Heart right ventricle (tissue), 16 donors: ENCODE measurements around the gene ACTRT1. TPM values are rescaled to one million over a fixed set of nuclear protein-coding genes. Genes with fewer than 3 reads are reported as not detected.

ENCODE experiments used
- ATAC-seq, 8 donors: fragments of 200-7000 bp; cut with Tn5 transposase; one replicate each; pipeline ENCODE4 v1.9.1; 2020; ENCODE audit warnings: mild to moderate bottlenecking in 8 of 8, moderate library complexity in 8 of 8, moderate number of reproducible peaks in 1 of 8
- DNase-seq, 2 donors: peaks; one replicate each; pipeline ENCODE4 v3.0.0-alpha.2; 2020
- H3K27ac ChIP-seq, 10 donors: fragments of 200-600 bp; sonication (generic) in 2 of 10; one replicate each; pipeline versions ENCODE4 v1.5.0 to v1.8.0; 2020 to 2022; ENCODE audit warnings: mild to moderate bottlenecking in 3 of 10
- H3K27me3 ChIP-seq, 7 donors: fragments of 200-600 bp; one replicate each; pipeline ENCODE4 v1.8.0; 2021 to 2022; ENCODE audit warnings: mild to moderate bottlenecking in 2 of 7
- H3K36me3 ChIP-seq, 9 donors: fragments of 200-600 bp; sonication (generic) in 1 of 9; one replicate each; pipeline versions ENCODE4 v1.5.0 to v1.8.0; 2020 to 2022; ENCODE audit warnings: mild to moderate bottlenecking in 2 of 9
- H3K4me1 ChIP-seq, 9 donors: fragments of 200-600 bp; sonication (generic) in 1 of 9; one replicate each; pipeline versions ENCODE4 v1.5.0 to v1.8.0; 2020 to 2022; ENCODE audit warnings: mild to moderate bottlenecking in 4 of 9
- H3K4me3 ChIP-seq, 10 donors: fragments of 200-600 bp; sonication (generic) in 2 of 10; one replicate each; pipeline versions ENCODE4 v1.5.0 to v1.8.0; 2020 to 2022; ENCODE audit warnings: mild to moderate bottlenecking in 7 of 10, moderate library complexity in 2 of 10
- H3K9me3 ChIP-seq, 11 donors: fragments of 200-600 bp in 10 of 11; sonication (generic) in 2 of 11; one replicate each; pipeline versions ENCODE4 v1.5.0 to v1.8.0; 2013 to 2022; ENCODE audit warnings: mild to moderate bottlenecking in 2 of 11, control low read depth in 1 of 11, moderate library complexity in 1 of 11
- CTCF ChIP-seq, 9 donors: fragments of 200-600 bp; sonication (generic) in 2 of 9; IDR thresholded peaks; one replicate each; pipeline versions ENCODE4 v1.5.0 to v1.8.0; 2021 to 2022; ENCODE audit warnings: antibody characterized with exemption in 9 of 9, mild to moderate bottlenecking in 5 of 9, moderate library complexity in 1 of 9
- WGBS, 2 donors: extraction: QIAGEN DNeasy Blood & Tissue Kit; methylation state at CpG; one replicate each; pipeline ENCODE4 v1.1.7; 2013; ENCODE audit warnings: inconsistent platforms in 1 of 2; 5-methylcytosine and 5-hydroxymethylcytosine counted together
- intact Hi-C, 10 donors: fragments of 100-400 bp; cut with DNase I; formaldehyde crosslinking; loops; one replicate each; pipeline versions ENCODE4 v1.11.1 to v1.14.2; 2022
- polyA plus RNA-seq, 2 donors: library from polyadenylated mRNA; stranded (reverse); fragments of 200-250 nt; gene quantifications; one replicate each; pipeline ENCODE4 v1.2.3, GENCODE V29; 2013
- total RNA-seq, 10 donors: library from RNA; stranded (reverse); fragmentation: NEBNext Ultra II Directional in 3 of 10; extraction: Animal tissue kit (Norgen Biotek cat#: 25700) in 3 of 10; gene quantifications; one replicate each; pipeline versions ENCODE4 v1.2.1 to v1.2.4, GENCODE V29; 2021 to 2023
- donor health status: Arrhythmogenic right ventricular cardiomyopathy.
- donor health status: ischemic (EF 13 %, LVEDD 7.1; RV severe dilation, severe dysfunction).
- donor health status: healthy with polysubstance abuse.
- donor health status: DM: no; HTN: yes; CAD: no.
- donor health status: DM: no; HTN: no; CAD: no.
- donor health status: ischemic (EF 25% LVEDD 6.9; RV normal size, moderate dysfunction).
- donor health status: ischemic (EF 25% LVEDD 5.7; RV mildly dilated, moderate dysfunction).
- donor health status: healthy.
- donor health status: DM: yes; HTN: yes; CAD: no.
- donor health status: Ischemic cardiomyopathy.
- donor health status: ischemic (EF 35%, LVEDD 5.7; RV mildly dilated, moderate dysfunction).
- donor health status: nonischemic (EF 11% LVEDD 7.7; RV severe dilation, severe dysfunction).
- donor health status: DM: yes; HTN: yes; CAD: no.
- donor health status: PGD.
- donor health status: ischemic (EF 29% LVEDD 5.4; RV normal size, mild dysfunction).
- donor health status: nonischemic (EF 23%, LVEDD 6.1; RV moderate dilation, normal function).

ACTRT1 gene
- total and polyA plus RNA-seq, 12 donors, result not detected

- no peak for TF ChIP-seq CTCF (IDR thresholded peaks at IDR 0.05)
- no peaks in the 10 kb centered on the region for H3K9me3 ChIP-seq
- no peak overlapping the region for H3K4me3 ChIP-seq
- ATAC-seq, result no peak
- H3K27ac ChIP-seq, result no peak overlapping the region
- intact Hi-C loops, result no loop called here
- H3K27me3 ChIP-seq, result no peaks in the 10 kb centered on the region
- no peak for DNase-seq
- no peaks in the 10 kb centered on the region for H3K36me3 ChIP-seq
- no peaks in the 10 kb centered on the region for H3K4me1 ChIP-seq
Measured at GRCh38 chrX:128035318-128035717, 16.9 kb downstream of the ACTRT1 start.

- ATAC-seq, result no peak
- intact Hi-C loops, result no loop called here
Measured at GRCh38 chrX:128021566-128021965, 30.6 kb downstream of the ACTRT1 start.

GRCh38 chrX:128020701-128021100 lies 31.5 kb downstream of the ACTRT1 start:
- H3K4me1 ChIP-seq, result no peaks in the 10 kb centered on the region
- 29 to 37% methylated on average over 2 of the region's 2 CpGs for WGBS, 2 donors
- H3K4me3 ChIP-seq, result no peak overlapping the region
- H3K27me3 ChIP-seq, result no peaks in the 10 kb centered on the region
- H3K27ac ChIP-seq, result no peak overlapping the region
- DNase-seq, result no peak
- H3K9me3 ChIP-seq, result peaks cover 0 to 5% (median 0%) of the 10 kb centered on the region in 11 donors
- no peaks in the 10 kb centered on the region for H3K36me3 ChIP-seq
- no peak for ATAC-seq
- TF ChIP-seq CTCF (IDR thresholded peaks at IDR 0.05), result no peak
- intact Hi-C loops, result no loop called here

More at GRCh38 chrX:128021566-128021965, 30.6 kb downstream of the ACTRT1 start:
- Histone ChIP-seq H3K27ac (no peak overlapping the region), H3K36me3 (no peaks in the 10 kb centered on the region), H3K4me1 (no peaks in the 10 kb centered on the region), H3K27me3 (no peaks in the 10 kb centered on the region), H3K4me3 (no peak overlapping the region), H3K9me3 (peaks cover 0 to 5% (median 0%) of the 10 kb centered on the region in 11 donors)
- no peak for TF ChIP-seq CTCF (IDR thresholded peaks at IDR 0.05)
- DNase-seq, result no peak
- 73 to 76% methylated on average over 1 of the region's 1 CpG for WGBS, 2 donors

- ATAC-seq (no peak), DNase-seq (no peak)
- intact Hi-C loops, result no loop called here
- Histone ChIP-seq H3K36me3 (no peaks in the 10 kb centered on the region), H3K27ac (no peak overlapping the region), H3K4me3 (no peak overlapping the region), H3K9me3 (peaks cover 0 to 6% (median 0%) of the 10 kb centered on the region in 11 donors), H3K27me3 (no peaks in the 10 kb centered on the region), H3K4me1 (no peaks in the 10 kb centered on the region)
- WGBS, 2 donors, result 72 to 78% methylated on average over 2 of the region's 2 CpGs
- no peak for TF ChIP-seq CTCF (IDR thresholded peaks at IDR 0.05)
Measured at GRCh38 chrX:128019218-128019617, 33.0 kb downstream of the ACTRT1 start.
